ENCODE results near the gene RUSC1.
"Not testable (repeated sequence)": the region's sequence is repeated elsewhere in the genome, so short reads cannot be mapped to it uniquely, and the experiment has no call there.

RUSC1 gene

GRCh38 chr1:155286544-155286943, 34.1 kb upstream of the RUSC1 start:
- Mint-ChIP-seq H3K36me3 (no peaks in the 10 kb centered on the region), H3K4me1 (no peaks in the 10 kb centered on the region), H3K4me3 (no peak overlapping the region), H3K27ac (no peak overlapping the region), H3K27me3 (peaks cover 17% of the 10 kb centered on the region), H3K9me3 (no peaks in the 10 kb centered on the region)
- CTCF ChIA-PET = interaction anchor here (0.6 kb wide), 1 partner anchor 336 kb away, joined by 3 read pairs; no protein-coding TSS in a partner anchor
- no peak for DNase-seq

DNA sequence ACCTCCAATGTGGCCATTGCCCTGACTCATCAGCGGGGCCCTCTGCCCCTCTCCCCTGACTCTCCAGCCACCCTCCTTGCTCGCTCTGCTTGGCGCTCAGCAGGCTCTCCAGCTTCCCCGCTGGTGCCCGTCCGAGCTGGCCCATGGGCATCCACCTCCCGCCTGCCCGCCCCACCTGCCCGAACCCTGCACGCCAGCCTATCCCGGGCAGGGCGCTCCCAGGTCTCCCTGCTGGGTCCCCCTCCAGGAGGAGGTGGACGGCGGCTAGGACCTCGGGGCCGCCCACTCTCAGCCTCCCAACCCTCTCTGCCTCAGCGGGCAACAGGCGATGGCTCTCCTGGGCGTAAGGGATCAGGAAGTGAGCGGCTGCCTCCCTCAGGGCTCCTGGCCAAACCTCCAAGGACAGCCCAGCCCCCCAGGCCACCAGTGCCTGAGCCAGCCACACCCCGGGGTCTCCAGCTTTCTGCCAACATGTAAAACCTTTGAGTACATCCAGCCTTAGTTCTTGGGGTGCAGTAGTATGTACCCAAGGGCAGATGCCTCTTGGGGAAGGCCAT, 32.6 kb upstream of the RUSC1 start:
- DNase-seq = no peak
- Mint-ChIP-seq H3K4me1 (no peaks in the 10 kb centered on the region), H3K36me3 (no peaks in the 10 kb centered on the region), H3K27ac (no peak overlapping the region), H3K27me3 (peaks cover 32% of the 10 kb centered on the region), H3K4me3 (no peak overlapping the region), H3K9me3 (no peaks in the 10 kb centered on the region)
- CTCF ChIA-PET = no interaction called here

DNA sequence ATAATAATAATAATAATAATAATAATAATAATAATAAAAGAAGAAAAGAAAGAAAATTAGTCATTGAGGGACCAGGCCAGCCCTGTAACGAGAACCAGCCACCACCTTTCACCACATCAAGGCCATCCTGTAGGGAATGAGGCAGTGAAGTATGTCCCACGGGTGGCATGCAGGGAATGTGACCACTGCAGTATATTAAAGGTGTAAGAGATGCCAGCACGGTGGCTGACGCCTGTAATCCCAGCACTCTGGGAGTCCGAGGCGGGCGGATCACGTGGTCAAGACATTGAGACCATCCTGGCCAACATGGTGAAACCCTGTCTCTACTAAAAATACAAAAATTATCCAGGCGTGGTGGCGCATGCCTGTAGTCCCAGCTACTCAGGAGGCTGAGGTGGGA, 29.7 kb upstream of the RUSC1 start:
- DNase-seq, H3K4me3 Mint-ChIP-seq, H3K36me3 Mint-ChIP-seq, H3K27ac Mint-ChIP-seq, H3K9me3 Mint-ChIP-seq, CTCF ChIA-PET: not testable (repeated sequence)
- H3K4me1 Mint-ChIP-seq = peaks cover 10% of the 10 kb centered on the region
- peaks cover 61% of the 10 kb centered on the region for H3K27me3 Mint-ChIP-seq

DNA sequence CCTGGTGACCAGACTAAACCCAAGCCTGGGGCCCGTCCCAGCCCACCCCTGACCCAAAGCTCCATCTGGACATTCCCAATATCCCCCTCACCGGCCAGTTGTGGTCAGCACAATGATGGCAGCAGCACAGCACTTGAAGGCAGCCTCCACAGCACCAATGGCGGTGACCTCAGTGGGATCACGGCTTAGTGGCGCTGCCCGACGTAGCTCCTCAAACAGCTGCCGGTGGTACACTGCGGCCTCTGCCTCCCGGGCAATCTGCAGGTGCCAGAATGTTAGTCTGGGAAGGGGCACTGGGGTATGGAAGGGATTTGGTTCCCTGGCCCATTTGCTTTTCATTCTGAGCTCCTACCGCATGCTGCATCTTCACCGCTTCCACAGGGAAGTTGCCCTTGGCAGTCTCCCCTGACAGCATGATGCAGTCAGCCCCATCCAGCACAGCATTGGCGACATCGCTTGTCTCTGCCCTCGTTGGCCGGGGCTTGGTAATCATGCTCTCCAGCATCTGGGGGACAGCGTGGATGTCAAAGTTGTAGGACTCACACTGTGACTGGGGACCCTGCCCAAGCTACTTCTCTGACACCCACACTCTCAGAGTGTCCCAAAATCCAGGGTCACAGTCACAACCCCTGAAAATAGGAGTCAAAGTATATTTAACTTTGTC, 27.5 kb upstream of the RUSC1 start:
- no peak for DNase-seq
- peaks cover 83% of the 10 kb centered on the region for H3K27me3 Mint-ChIP-seq
- no peaks in the 10 kb centered on the region for H3K36me3 Mint-ChIP-seq
- no peak overlapping the region for H3K4me3 Mint-ChIP-seq
- H3K27ac Mint-ChIP-seq = no peak overlapping the region
- H3K4me1 Mint-ChIP-seq = peaks cover 13% of the 10 kb centered on the region
- CTCF ChIA-PET = interaction anchor here (1.0 to 1.1 kb wide), 2 partner anchors 11 to 15 kb away, joined by 3 read pairs; partner anchors contain the start of gene FDPS
- H3K9me3 Mint-ChIP-seq = no peaks in the 10 kb centered on the region

- CTCF ChIA-PET = no interaction called here
- no peak for DNase-seq
- no peak overlapping the region for H3K27ac Mint-ChIP-seq
- peaks cover 87% of the 10 kb centered on the region for H3K27me3 Mint-ChIP-seq
- H3K4me3 Mint-ChIP-seq = no peak overlapping the region
- no peaks in the 10 kb centered on the region for H3K9me3 Mint-ChIP-seq
- H3K36me3 Mint-ChIP-seq = no peaks in the 10 kb centered on the region
- H3K4me1 Mint-ChIP-seq = peaks cover 13% of the 10 kb centered on the region
These were observed 26.0 kb upstream of the RUSC1 start for GRCh38 chr1:155294520-155295182.

- peaks cover 82% of the 10 kb centered on the region for H3K27me3 Mint-ChIP-seq
- CTCF ChIA-PET = no interaction called here
- H3K27ac Mint-ChIP-seq = no peak overlapping the region
- peaks cover 13% of the 10 kb centered on the region for H3K4me1 Mint-ChIP-seq
- no peak overlapping the region for H3K4me3 Mint-ChIP-seq
- H3K36me3 Mint-ChIP-seq = no peaks in the 10 kb centered on the region
- H3K9me3 Mint-ChIP-seq = no peaks in the 10 kb centered on the region
- no peak for DNase-seq
These were observed 25.3 kb upstream of the RUSC1 start for GRCh38 chr1:155295183-155295941.

- Mint-ChIP-seq H3K27me3 (peaks cover 84% of the 10 kb centered on the region), H3K27ac (no peak overlapping the region), H3K4me3 (no peak overlapping the region), H3K36me3 (no peaks in the 10 kb centered on the region), H3K4me1 (peaks cover 13% of the 10 kb centered on the region), H3K9me3 (no peaks in the 10 kb centered on the region)
- CTCF ChIA-PET = no interaction called here
- no peak for DNase-seq
These were observed 24.8 kb upstream of the RUSC1 start for GRCh38 chr1:155295942-155296267.

DNA sequence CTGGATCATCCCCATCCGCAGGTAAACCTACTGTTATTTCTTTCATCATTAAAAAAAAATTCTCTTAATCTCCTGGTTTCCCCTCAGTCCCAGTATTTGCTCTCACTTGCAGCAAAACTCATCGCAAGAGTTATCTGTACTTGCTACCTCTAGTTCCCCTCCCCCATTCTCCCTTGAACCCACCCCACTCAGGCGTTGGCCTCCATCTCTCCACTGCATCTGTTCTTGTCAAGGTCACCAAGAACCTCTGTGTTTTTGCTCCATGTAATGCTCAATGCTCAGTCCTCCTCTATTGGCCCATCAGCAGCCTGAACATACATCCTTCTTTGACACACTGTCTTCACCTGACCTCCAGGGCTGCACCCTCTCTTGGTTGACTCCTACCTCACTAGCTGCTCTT, 24.0 kb upstream of the RUSC1 start:
- Mint-ChIP-seq H3K9me3 (no peaks in the 10 kb centered on the region), H3K4me1 (peaks cover 13% of the 10 kb centered on the region), H3K36me3 (no peaks in the 10 kb centered on the region), H3K27me3 (peaks cover 83% of the 10 kb centered on the region), H3K4me3 (no peak overlapping the region), H3K27ac (no peak overlapping the region)
- CTCF ChIA-PET = no interaction called here
- no peak for DNase-seq

DNA sequence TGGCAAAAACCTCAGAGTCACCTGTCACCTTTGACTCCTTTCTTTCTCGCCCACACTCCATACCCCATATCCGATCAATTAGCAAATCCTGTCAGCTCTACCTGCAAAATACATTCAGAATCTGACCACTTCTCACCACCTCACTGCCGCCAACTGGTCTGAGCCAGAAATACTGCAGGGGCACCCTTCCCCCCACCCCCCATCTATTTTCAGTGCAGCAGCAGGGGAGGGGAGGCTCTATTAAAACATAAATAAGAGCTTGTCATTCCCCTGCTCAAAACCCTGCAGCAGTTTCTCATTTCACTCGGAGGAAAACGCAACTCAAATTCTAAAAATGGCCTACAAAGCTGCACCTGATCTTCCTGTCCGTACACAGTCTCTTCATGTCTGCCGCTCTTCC, 23.3 kb upstream of the RUSC1 start:
- H3K9me3 Mint-ChIP-seq = no peaks in the 10 kb centered on the region
- no peaks in the 10 kb centered on the region for H3K36me3 Mint-ChIP-seq
- no peak overlapping the region for H3K4me3 Mint-ChIP-seq
- CTCF ChIA-PET = no interaction called here
- H3K4me1 Mint-ChIP-seq = peaks cover 13% of the 10 kb centered on the region
- H3K27me3 Mint-ChIP-seq = peaks cover 75% of the 10 kb centered on the region
- no peak for DNase-seq
- H3K27ac Mint-ChIP-seq = no peak overlapping the region

- H3K4me1 Mint-ChIP-seq = peaks cover 8% of the 10 kb centered on the region
- no peaks in the 10 kb centered on the region for H3K36me3 Mint-ChIP-seq
- H3K9me3 Mint-ChIP-seq = no peaks in the 10 kb centered on the region
- H3K27me3 Mint-ChIP-seq = peaks cover 57% of the 10 kb centered on the region
- no peak overlapping the region for H3K4me3 Mint-ChIP-seq
- CTCF ChIA-PET = interaction anchor here (1.1 kb wide), 1 partner anchor 50 kb away, joined by 3 read pairs; no protein-coding TSS in a partner anchor
- H3K27ac Mint-ChIP-seq = no peak overlapping the region
- no peak for DNase-seq
These were observed 20.7 kb upstream of the RUSC1 start for GRCh38 chr1:155300024-155300423.

DNA sequence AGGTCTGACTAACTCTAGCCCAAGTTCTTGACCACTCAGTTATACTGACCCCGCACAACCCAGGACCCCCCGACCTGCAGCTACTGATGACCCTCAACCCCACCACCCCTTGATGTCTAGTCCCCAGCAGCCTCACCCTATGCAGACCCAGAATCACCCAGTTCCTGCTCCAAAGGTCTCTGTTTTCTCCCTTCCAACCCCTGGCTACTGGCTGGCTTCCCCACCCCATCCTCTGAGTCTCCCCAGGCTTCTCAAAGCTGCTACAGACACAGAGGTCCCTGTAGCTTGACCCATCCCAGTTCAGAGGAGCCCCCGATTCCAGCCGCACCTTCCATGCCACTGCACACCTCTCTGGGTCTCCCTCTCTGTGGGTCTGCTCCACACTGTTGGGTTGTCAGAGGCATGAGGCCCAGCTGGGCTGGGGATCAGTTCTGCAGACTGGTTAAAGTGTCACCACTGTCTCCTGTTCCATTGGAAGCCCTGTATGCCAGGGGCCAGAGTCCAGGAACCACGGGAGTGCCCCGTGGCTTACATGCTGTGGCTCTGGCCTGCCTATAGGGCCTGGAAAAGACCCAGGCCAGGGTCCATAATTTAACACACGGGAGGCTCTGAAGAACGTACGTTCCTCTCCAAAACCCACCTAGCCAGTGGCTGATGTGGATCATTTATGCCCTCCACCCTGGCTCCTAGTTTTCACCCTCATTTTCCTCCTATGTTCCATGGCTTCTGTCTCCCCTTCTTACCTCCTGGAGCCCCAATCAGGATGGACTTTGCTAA, 20.0 kb upstream of the RUSC1 start:
- CTCF ChIA-PET = no interaction called here
- Mint-ChIP-seq H3K27ac (no peak overlapping the region), H3K4me1 (peaks cover 5% of the 10 kb centered on the region)

GRCh38 chr1:155301342-155301841, 19.3 kb upstream of the RUSC1 start, which contains the start of gene PKLR:
Gene PKLR, minus strand, starts transcription at chr1:155301438. Its CDS starts 43 bp downstream, at chr1:155301395.
- CTCF ChIA-PET = no interaction called here
- no peak for DNase-seq
- no peaks in the 10 kb centered on the region for H3K36me3 Mint-ChIP-seq
- no peaks in the 10 kb centered on the region for H3K9me3 Mint-ChIP-seq
- peaks cover 2% of the 10 kb centered on the region for H3K4me1 Mint-ChIP-seq
- H3K4me3 Mint-ChIP-seq = no peak within 1 kb of the TSS
- H3K27ac Mint-ChIP-seq = no peak within 1 kb of the TSS
- H3K27me3 Mint-ChIP-seq = peaks cover 48% of the 10 kb centered on the region

More for the DNA sequence above, 20.0 kb upstream of the RUSC1 start:
- no peak overlapping the region for H3K4me3 Mint-ChIP-seq
- no peaks in the 10 kb centered on the region for H3K9me3 Mint-ChIP-seq
- H3K27me3 Mint-ChIP-seq = peaks cover 55% of the 10 kb centered on the region
- DNase-seq = no peak
- H3K36me3 Mint-ChIP-seq = no peaks in the 10 kb centered on the region

DNA sequence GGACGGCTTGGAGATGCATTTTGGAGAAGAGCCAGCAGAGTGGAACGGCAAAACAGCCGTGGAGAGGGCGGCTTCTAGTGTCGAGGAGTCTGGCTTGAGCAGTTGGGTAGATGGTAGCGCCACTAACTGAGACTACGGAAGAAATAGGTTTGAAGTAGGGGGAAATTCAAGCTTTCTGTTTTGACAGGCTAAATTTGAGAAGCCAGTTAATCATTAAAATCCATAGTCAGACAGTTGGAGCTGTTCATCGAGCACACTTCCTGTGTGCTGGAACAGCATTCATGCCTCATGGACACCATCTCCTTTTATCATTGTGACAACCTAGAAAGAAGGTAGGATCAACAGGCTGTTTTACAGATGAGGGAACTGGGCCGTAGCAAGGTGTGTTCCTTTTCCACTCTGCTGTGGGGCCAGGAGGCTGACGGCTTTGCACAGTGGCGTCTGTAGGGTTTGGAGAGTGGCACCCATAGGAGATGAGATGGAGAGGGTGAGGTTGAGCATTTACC, 16.1 kb upstream of the RUSC1 start:
- DNase-seq = no peak
- no peak overlapping the region for H3K27ac Mint-ChIP-seq
- peaks cover 14% of the 10 kb centered on the region for H3K4me1 Mint-ChIP-seq
- no peak overlapping the region for H3K4me3 Mint-ChIP-seq
- H3K27me3 Mint-ChIP-seq = peaks cover 22% of the 10 kb centered on the region
- CTCF ChIA-PET = interaction anchor here (4.7 kb wide), 1 partner anchor 55 kb away, joined by 39 read pairs; no protein-coding TSS in a partner anchor
- no peaks in the 10 kb centered on the region for H3K9me3 Mint-ChIP-seq
- H3K36me3 Mint-ChIP-seq = peaks cover 5% of the 10 kb centered on the region
